ENCODE measurements around the gene ITGB1BP1. TPM values are rescaled to one million over a fixed set of nuclear protein-coding genes. Genes with fewer than 3 reads are reported as not detected.

ITGB1BP1 gene
- total and polyA plus RNA-seq, 10 of the 15 experiments (the other 5 are each of a cell fraction or from before 2014, with no cell fraction given) = 50.2 to 273 (median 97.2) TPM

DNA sequence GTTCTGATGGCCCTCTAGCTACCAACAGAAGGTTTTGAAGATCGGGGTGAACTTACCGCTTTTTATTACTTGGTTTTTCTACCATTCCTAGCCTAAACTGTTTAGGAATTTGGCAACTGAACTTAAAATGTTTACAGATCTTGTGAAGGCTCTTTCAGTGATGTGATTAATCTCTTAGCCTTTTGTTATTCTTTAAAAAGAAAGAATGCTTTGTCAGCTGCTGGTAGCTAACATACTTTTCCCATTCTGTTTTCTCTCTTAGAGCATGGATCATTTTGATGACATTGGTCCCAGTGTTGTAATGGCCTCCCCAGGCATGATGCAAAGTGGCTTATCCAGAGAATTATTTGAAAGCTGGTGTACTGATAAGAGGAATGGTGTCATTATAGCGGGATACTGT lies 18.2 kb upstream of the ITGB1BP1 start (continued):
- TF ChIP-seq, protein P1, sequence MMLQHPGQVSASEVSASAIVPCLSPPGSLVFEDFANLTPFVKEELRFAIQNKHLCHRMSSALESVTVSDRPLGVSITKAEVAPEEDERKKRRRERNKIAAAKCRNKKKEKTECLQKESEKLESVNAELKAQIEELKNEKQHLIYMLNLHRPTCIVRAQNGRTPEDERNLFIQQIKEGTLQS (IDR thresholded peaks at IDR 0.05; ENCODE audit: borderline replicate concordance, extremely low read depth, low read depth, low read length) = no peak
- TF ChIP-seq ZNF622 (IDR thresholded peaks at IDR 0.05) (no peak), RUNX3 (IDR thresholded peaks at IDR 0.05; ENCODE audit: low read length) (no peak), CBX3 (IDR thresholded peaks at IDR 0.05; ENCODE audit: borderline replicate concordance, low read depth) (no peak), IRF5 (IDR thresholded peaks at IDR 0.05; ENCODE audit: borderline replicate concordance) (no peak)
- TF ChIP-seq, protein P2, sequence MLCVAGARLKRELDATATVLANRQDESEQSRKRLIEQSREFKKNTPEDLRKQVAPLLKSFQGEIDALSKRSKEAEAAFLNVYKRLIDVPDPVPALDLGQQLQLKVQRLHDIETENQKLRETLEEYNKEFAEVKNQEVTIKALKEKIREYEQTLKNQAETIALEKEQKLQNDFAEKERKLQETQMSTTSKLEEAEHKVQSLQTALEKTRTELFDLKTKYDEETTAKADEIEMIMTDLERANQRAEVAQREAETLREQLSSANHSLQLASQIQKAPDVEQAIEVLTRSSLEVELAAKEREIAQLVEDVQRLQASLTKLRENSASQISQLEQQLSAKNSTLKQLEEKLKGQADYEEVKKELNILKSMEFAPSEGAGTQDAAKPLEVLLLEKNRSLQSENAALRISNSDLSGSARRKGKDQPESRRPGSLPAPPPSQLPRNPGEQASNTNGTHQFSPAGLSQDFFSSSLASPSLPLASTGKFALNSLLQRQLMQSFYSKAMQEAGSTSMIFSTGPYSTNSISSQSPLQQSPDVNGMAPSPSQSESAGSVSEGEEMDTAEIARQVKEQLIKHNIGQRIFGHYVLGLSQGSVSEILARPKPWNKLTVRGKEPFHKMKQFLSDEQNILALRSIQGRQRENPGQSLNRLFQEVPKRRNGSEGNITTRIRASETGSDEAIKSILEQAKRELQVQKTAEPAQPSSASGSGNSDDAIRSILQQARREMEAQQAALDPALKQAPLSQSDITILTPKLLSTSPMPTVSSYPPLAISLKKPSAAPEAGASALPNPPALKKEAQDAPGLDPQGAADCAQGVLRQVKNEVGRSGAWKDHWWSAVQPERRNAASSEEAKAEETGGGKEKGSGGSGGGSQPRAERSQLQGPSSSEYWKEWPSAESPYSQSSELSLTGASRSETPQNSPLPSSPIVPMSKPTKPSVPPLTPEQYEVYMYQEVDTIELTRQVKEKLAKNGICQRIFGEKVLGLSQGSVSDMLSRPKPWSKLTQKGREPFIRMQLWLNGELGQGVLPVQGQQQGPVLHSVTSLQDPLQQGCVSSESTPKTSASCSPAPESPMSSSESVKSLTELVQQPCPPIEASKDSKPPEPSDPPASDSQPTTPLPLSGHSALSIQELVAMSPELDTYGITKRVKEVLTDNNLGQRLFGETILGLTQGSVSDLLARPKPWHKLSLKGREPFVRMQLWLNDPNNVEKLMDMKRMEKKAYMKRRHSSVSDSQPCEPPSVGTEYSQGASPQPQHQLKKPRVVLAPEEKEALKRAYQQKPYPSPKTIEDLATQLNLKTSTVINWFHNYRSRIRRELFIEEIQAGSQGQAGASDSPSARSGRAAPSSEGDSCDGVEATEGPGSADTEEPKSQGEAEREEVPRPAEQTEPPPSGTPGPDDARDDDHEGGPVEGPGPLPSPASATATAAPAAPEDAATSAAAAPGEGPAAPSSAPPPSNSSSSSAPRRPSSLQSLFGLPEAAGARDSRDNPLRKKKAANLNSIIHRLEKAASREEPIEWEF (IDR thresholded peaks at IDR 0.05; ENCODE audit: insufficient replicate concordance, low read depth, low read length) = no peak
- TF ChIP-seq, protein P3, sequence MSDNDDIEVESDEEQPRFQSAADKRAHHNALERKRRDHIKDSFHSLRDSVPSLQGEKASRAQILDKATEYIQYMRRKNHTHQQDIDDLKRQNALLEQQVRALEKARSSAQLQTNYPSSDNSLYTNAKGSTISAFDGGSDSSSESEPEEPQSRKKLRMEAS (IDR thresholded peaks at IDR 0.05; ENCODE audit: low read depth, low read length) = no peak

Data from GM12878 (cell line).